ENCODE measurements around the gene PLAU.
"Not testable (repeated sequence)": the region's sequence is repeated elsewhere in the genome, so short reads cannot be mapped to it uniquely, and the experiment has no call there.

Gene PLAU

GRCh38 chr10:73941300-73941699 is 30.4 kb downstream of the PLAU start:
- FAIRE-seq (no peak), DNase-seq (ENCODE audit: extremely low spot score, insufficient read length, low read depth) (no peak)

- no peak for DNase-seq (ENCODE audit: extremely low spot score, insufficient read length, low read depth)
- no peak for FAIRE-seq
These were observed 33.6 kb downstream of the PLAU start for GRCh38 chr10:73944356-73945100.

GRCh38 chr10:73946253-73947145 is 35.6 kb downstream of the PLAU start:
- FAIRE-seq, result no peak
- no peak for DNase-seq (ENCODE audit: extremely low spot score, insufficient read length, low read depth)

- no peak for FAIRE-seq
These were observed 38.2 kb downstream of the PLAU start for GRCh38 chr10:73948947-73949633.

GRCh38 chr10:73950155-73950948 is 39.4 kb downstream of the PLAU start:
- no peak for FAIRE-seq
- no peak for DNase-seq (ENCODE audit: extremely low spot score, insufficient read length, low read depth)

More at GRCh38 chr10:73948947-73949633, 38.2 kb downstream of the PLAU start:
- no peak for DNase-seq (ENCODE audit: extremely low spot score, insufficient read length, low read depth)

- no peak for DNase-seq (ENCODE audit: extremely low spot score, insufficient read length, low read depth)
- FAIRE-seq, result no peak
These were observed 42.7 kb downstream of the PLAU start for GRCh38 chr10:73953665-73954064.

GRCh38 chr10:73954737-73955136 is 43.8 kb downstream of the PLAU start:
- FAIRE-seq, result no peak
- no peak for DNase-seq (ENCODE audit: extremely low spot score, insufficient read length, low read depth)

GRCh38 chr10:73955719-73956118 is 44.8 kb downstream of the PLAU start:
- FAIRE-seq, result no peak
- no peak for DNase-seq (ENCODE audit: extremely low spot score, insufficient read length, low read depth)

- FAIRE-seq (peak; percentile 66), DNase-seq (ENCODE audit: extremely low spot score, insufficient read length, low read depth) (peak; percentile 35)
These were observed 45.8 kb downstream of the PLAU start for GRCh38 chr10:73956476-73957359.

GRCh38 chr10:73959484-73960243 is 48.7 kb downstream of the PLAU start:
- FAIRE-seq, result peak; percentile 72

GRCh38 chr10:73962386-73962785 is 51.5 kb downstream of the PLAU start:
- DNase-seq (ENCODE audit: extremely low spot score, insufficient read length, low read depth) (no peak), FAIRE-seq (no peak)

More at GRCh38 chr10:73959484-73960243, 48.7 kb downstream of the PLAU start:
- DNase-seq (ENCODE audit: extremely low spot score, insufficient read length, low read depth), result no peak

GRCh38 chr10:73963533-73963932 is 52.6 kb downstream of the PLAU start:
- FAIRE-seq, result not testable (repeated sequence)

GRCh38 chr10:73964743-73965142 is 53.8 kb downstream of the PLAU start:
- FAIRE-seq, result no peak
- DNase-seq (ENCODE audit: extremely low spot score, insufficient read length, low read depth), result no peak

More at GRCh38 chr10:73963533-73963932, 52.6 kb downstream of the PLAU start:
- not testable (repeated sequence) for DNase-seq (ENCODE audit: extremely low spot score, insufficient read length, low read depth)

GRCh38 chr10:73965267-73965889 is 54.4 kb downstream of the PLAU start:
- DNase-seq (ENCODE audit: extremely low spot score, insufficient read length, low read depth); FAIRE-seq: not testable (repeated sequence)

GRCh38 chr10:73965890-73966768 is 55.2 kb downstream of the PLAU start:
- FAIRE-seq (no peak), DNase-seq (ENCODE audit: extremely low spot score, insufficient read length, low read depth) (no peak)

- no peak for DNase-seq (ENCODE audit: extremely low spot score, insufficient read length, low read depth)
- FAIRE-seq, result no peak
These were observed 56.1 kb downstream of the PLAU start for GRCh38 chr10:73967022-73967429.

Measured in GM18507 (cell line).